HG03060 (cell line): ENCODE results near the gene LYST.
"Not testable (repeated sequence)": the region's sequence is repeated elsewhere in the genome, so short reads cannot be mapped to it uniquely, and the experiment has no call there.

Source experiments
- ATAC-seq: cut with Tn5 transposase; IDR thresholded peaks from one replicate; pipeline ENCODE4 v1.9.1; 2021; ENCODE audit warnings: low read depth, moderate number of reproducible peaks; ENCODE audit not compliant: unreplicated experiment

Gene LYST

DNA sequence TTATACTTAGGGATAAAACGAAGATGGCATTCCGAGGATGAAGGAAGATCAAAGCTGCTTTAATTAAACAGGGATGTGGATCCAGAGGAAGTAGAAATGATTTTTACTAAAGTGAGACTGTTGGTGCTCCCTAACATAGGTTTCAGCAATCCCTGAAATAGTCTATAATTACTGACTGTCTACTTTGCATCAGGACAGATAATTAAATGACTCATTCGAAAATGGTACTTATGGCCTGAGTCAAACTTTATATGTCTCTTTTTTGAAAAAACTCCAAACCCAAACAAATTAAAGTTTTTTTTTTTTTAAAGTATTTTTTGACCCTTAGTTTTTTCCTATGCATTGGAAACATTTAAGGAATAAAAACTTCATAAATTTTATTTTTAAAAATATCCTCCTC is 90.3 kb downstream of the LYST start:
- no peak for ATAC-seq

DNA sequence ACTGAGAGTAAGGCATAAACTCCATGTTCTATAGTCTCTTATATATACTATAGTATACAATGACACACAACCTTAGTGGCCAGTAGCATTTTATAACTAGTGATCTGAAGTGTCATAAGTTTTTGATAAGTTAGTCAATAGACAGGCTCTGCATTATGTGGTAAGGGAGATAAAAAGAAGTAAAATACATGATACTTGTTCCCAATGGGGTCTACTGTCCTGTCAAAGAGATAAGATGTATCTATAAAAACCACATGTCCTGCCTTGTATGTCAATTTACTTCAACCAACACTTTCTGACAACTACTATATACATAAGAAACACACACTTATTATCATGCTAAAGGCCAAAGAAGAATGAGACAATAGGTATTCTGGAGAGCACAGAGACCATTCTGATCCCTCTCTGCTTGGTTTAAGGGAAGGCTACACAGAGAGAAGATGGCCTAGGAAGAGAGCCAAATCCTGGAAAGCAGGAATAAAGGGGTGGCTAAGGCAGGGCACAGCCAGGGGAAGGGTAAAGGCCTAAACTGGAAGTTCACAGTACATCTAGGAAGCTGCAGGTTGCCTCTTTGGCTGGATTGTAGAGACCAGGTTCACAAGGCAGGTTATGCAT is 91.4 kb downstream of the LYST start:
- no peak for ATAC-seq

DNA sequence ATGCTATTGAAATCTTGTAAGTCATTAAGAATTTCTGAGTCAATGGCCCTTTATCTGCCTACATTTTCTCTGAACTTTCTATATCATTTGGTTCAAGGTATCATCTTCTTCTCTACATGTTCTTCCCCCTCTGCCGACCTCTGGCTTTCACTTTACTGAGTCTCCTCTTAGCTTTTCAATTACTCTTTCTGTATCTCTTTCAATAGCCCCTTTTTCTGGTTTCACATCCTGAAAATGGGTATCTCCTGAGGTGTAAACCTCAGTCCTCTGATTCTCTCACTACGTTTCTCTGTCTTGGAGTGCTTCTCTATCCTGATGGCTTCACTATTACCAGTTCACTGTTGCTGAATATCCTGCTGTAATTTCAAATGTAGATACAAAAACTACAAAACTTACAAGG is 98.9 kb downstream of the LYST start:
- peak; percentile 78 for ATAC-seq

DNA sequence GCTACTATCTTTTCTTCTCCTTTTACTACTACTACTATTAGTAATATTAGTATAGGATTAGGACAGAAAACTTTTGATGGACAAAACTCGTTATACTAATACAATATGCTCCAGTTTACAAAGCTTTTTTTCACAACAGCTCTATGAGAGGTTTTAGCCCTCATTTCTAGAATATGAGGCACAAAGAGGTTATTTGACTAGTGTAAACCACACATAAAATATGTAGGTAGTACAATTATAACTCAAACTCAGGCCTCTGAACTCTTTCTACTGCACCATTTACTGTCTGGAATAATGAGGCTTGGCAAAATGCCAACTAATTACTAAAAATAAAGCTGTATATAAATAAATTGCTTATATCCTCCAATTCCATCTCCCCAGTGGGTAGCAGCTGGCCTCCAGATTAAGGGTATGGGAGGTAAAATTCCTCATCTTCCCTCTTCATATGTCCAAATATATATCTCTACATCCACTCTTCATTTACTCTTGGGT is 99.9 kb downstream of the LYST start:
- no peak for ATAC-seq

DNA sequence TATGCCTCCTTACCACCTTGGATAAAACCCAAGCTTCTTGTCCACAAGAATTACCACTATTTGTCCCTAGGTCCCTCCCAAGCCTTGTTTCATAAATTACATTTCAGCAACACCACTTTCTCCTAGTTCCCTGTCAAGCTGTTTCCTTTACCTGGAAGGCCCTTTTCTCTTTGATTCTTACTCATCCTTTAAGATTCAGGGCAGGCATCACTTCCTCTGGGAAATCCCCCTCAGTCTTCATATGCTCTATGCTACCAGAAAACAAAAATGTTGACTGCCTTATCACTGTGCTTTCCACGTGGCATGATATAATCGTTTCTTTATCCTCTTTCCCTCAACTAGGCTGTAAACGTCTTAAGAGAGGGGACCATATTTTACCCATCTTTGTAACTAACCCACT is 102.7 kb downstream of the LYST start:
- ATAC-seq = no peak

DNA sequence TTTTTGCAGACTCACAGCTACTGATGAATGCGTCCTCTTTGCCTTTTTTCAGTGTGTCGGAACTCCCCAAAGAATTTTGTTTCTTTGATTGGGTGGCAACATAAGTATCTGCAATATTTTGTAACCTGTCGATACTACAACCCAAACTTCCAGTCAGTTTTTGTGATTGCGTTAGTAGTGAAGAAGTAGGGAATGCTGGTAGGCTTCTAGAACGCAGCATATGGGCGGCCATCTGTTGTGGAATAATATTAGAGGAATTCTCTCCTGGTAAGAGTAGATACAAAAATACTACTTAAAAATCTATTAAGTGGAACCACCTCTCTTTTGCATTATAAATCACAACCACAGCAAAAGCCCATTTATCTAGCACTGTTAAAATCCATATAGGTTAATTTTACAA is 107.4 kb downstream of the LYST start:
- no peak for ATAC-seq

DNA sequence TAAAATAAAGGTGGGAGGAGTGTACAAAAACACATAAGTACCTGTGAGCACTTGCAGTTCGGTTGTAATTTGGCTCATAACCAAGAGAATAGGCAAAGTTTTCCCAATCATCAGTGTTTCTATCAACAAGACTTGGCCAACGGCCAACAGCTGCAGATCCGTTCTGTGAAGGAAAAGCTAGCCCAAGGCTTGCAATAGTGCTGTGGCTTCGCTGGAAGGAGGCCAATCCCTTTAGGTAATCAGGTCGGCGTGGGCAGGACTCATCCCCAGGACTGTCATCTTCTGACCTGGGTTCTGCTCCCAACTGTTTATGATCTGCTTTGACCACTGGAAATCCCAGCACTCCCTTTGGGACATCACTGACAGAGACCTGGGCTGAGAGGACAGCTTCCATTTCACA is 107.8 kb downstream of the LYST start:
- ATAC-seq = no peak

DNA sequence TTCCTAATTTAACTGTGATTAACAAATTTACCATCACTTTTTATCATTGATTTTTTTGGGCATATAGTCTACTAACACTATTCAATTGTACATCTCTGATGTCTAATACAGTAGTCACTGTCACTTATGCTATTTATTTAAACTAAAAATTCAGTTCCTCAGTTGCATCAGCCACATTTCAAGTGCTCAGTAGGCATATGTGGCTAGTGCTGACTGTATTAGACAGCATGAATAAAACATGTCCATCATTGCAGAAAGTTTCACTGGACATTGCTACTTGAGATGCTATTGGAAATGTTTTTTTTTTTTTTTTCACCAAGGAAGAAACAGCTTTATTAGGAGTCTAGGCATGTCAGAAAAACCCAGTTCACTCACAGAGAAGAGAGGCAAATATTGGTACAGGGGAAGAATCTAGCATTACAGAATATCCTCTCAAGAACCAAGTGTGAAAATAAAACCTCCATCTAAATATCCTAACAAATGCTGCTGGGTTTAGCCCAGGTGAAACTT is 109.1 kb downstream of the LYST start:
- no peak for ATAC-seq

DNA sequence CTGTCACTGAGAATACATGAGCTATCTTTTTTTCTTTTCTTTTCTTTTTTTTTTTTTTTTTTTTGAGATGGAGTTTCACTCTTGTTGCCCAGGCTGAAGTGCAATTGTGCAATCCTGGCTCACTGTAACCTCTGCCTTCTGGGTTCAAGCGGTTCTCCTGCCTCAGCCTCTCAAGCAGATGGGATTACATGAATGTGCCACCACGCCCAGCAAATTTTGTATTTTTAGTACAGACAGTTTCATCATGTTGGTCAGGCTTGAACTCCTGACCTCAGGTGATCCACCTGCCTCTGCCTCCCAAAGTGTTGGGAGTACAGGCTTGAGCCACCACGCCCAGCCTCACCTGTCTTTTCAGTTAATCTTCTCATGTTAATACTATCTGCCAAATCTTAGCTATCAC is 112.5 kb downstream of the LYST start:
- ATAC-seq = not testable (repeated sequence)

DNA sequence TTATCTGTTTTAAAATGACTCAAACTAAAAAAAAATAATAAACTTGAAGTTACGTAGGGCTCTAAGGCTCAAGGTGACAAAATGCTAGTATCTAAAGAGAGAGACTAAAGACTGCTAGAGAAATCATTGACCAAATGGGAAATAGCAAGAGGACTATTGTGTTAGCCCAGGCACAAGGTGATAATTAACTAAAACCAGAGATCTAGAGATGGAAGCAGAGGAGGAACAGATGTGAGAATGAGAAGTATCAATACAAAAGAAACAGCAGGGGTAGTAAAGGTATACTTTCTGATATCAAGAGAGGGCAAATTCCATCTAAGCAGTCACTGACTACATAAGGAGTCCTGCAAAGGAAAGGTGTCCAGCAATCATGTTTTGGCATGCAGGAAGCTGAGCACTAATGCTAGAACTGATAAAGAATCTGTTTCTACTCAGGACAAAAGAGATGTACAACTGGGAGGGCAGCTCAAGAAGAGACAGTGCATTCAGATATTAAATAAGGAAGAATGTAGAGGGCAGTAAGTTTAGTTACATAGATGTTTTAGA is 116.9 kb downstream of the LYST start:
- no peak for ATAC-seq

DNA sequence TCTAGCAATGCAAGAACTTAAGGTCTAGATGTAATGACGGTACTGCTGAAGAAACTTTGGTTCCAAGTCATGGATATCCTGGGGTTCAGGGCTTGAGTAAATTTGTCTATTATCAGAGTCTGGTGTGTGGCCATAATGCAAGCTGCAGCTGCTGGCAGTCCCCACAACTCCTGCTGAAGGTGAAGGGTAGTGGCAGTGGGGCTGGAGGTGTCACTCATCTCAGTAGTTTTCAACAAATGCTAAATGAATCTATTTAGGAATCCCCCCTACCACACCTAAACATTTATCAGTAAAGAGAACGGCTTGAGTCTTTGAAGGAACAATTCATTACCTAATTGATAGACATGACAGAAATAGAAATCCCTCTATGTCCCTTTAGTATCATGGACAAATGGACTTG is 118.0 kb downstream of the LYST start:
- no peak for ATAC-seq

DNA sequence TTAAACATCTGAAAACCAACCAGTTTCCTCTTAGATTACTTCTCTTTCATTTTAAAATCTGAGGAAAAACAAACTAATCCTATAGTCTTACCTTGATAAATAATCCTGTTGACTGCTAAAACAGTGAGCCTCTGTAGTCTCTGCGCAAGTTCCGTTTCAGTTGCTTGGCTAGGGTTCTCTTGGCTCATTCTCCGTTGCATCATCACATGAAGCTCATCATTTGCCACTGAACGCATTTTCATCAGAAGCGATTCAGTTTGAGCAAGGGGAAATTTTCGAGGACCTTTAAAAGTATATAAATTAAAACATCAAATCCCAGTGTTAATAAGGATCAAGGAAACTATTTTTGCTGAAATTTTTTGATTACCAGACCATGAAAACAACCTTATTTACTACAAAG is 120.5 kb downstream of the LYST start:
- no peak for ATAC-seq

DNA sequence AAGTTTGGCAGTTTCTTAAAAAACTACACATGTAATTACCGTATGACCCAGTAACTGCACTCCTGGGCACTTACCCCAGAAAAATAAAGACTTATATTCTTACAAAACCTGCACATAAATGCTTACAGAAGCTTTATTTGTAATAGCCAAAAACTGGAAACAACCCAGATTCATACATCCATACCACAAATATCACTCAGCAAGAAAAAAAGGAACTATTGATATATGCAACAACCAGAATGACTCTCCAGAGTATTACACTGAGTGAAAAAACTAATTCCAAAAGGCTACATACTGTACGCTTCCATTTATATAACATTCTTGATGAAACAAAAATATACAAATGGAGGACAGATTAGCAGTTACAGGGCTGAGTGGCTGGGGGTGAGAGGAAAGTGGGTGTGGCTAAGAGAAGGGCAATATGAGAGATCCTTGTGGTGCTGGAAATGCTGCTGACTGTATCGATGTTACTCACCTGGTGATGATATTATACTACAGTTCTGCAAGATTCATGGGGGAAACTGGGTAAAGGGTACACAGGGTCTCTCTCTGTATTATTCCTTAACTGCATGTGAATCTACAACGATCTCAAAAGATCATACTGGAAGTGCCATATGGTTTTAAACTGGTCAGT is 121.1 kb downstream of the LYST start:
- ATAC-seq = no peak

DNA sequence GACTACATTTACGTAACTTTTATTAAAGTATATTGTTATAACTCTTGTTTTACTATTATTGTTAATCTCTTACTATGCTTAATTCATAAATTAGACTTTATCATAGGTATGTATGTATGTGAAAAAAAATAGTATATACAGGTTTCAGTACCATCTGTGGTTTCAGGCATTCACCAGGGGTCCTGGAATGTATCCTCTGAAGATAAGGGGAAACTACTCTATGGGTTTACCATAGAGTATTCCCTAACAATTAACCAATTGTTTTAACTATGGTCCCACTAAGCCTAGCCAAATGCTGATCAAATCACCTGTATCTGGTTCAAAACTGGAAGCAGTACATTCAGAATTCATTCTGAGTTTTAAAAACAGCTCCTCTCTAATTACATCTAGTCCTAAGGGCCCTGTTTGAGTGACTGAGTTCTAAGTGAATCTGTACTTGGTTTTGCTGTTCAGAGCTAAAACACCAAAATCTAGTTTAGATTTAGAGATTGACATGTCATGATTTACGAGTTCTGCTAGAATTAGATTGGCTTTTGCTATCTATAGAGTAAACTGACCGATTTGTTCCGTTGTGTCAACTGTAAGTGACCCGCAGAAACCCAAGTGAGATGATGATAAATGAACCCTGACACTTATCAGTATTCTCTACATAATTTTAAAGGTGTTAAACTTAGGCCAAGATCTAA is 123.6 kb downstream of the LYST start:
- no peak for ATAC-seq

DNA sequence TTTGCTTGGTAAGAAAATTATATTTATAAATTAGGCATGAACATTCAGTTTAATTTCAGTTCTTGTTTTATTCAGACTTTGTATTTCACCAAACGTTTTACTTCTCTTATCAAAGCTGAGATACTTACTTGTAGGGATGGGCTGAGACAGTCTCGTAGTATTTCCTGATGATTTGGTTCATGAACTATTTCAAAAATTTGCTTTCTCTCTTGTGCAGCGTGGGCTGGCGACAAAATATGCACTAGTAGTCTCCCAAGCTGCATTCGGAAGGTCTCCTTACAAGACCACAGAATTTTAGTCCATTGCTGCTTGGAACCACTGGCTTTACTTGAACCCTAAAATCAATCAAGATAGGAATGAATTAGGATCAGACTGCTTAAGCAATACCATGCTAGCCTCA is 125.4 kb downstream of the LYST start:
- ATAC-seq = no peak

DNA sequence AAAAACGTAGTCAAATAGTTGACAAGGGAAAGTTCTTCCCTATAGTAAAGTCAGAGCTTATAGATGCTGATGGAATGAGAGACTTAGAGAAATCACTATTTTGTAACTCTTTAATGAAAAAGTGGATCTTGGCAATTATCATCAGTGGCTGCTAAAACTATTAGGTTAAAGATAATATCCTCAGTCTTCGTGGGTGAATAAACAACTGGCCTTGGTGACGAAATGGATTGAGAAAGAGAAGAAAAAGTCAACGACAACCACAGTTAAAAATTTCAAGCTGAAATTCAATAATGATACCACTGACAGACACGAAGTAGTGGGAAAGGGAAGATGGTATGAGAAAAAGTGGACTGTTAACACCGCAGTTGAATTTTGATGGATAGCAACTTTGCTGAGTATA is 127.1 kb downstream of the LYST start:
- no peak for ATAC-seq

DNA sequence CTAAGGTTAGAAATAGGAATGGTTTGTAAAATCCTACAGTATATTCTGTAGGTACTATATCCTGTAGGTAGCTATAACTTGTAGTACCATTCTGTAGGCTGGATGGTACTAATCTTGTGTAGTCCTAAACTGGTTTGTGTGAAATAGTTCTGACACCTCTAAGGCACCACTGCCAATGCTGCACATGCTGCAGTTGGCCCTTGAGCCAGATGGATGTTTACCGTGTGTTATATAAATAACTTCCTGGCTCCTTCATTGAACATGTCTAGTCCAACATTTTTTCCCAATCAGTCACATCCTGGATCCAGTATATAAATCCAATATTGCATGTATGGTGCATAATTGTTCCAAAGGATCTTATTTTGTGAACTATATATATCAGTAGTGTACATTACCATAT is 127.6 kb downstream of the LYST start:
- no peak for ATAC-seq

DNA sequence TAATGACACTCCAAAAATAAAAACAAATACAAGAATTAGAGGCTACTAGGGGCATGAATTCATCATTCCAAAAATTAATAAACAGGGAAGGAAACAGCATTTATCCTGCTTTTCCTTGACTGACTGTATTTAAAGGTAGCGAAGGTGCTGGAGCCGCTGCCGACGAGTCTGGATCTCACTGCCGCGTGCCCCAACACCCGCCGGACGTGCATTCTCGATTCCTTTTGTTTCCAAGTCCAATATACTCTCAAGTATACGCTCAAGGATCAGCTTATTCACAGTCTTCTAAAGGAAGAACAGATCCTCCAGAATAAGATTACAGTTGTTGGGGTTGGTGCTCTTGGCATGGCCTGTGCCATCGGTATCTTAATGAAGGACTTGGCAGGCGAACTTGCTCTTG is 129.0 kb downstream of the LYST start:
- ATAC-seq = no peak

DNA sequence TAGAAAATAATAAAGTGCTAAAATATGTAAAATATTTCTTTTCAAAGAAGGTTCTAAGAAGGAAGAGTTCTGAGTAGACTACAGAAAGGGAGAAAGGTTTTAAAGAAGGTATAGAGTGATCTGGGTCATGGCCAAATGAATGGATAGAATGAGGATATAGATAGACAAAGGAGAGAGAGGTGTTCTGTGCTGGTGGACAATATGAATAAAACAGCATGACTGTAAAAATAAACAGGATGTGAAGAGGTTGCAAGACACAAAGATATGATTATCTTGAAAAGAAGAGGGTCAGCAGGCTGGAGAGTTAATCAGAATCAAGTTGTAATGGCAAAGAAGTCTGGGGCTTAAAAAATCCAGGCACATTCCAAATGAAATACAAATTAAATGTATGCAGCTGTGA is 130.4 kb downstream of the LYST start:
- no peak for ATAC-seq

DNA sequence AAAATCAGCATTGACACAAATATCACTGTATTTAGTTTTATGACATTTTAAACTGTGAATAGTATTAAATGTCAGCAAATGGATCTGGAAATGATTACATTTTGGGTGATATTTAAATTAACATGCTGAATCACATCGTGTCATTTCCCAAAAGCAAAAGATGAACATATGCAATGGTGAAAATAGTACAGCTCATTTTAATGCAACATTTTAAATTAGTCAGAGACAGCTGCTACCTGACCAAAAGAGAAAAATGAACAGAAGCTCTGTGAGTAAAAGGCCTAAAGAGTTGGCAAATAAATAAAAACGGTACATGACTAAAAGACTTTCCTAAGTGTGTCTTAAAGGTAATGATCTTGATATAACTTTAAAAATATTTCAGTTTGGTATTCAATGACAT is 131.1 kb downstream of the LYST start:
- ATAC-seq = no peak

DNA sequence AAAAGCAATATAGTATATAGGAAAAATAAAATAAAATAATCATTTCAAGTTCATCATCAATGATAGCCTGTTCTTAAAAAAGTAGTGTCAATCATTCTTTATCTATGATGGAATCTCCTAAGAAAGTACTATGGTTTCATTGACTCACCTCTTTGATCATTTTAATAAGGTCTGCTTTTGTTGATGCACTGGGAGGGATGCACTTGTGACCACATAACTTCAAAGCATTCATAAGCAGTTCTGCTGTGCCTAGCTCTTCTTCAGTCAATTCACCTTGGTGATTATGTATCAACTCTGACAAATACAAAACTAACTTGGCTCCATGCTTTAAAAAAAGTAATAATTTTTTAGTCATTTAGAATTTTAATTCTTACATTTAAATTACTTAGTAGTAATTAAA is 132.4 kb downstream of the LYST start:
- no peak for ATAC-seq

DNA sequence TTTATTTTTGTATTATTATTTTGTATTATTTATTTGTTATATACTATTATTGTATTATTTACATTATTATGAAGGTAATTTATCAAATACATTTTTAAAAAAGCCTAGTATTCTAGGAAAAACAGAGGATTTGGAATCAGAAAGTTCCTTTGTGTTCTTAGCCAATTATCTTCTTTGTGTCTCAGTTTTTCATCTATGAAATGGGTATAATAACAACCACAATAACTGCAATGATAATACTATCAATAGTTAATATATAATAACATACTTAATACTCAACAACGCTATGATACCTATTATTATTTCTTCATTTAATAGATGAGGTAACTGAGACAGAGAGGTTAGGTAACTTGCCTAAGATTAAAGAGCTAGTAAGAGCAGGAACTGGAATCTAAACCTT is 136.7 kb downstream of the LYST start:
- ATAC-seq = no peak
